Adipocyte (in vitro differentiated cells): ENCODE data around the gene SPG7.
"Not testable (repeated sequence)": the region's sequence is repeated elsewhere in the genome, so short reads cannot be mapped to it uniquely, and the experiment has no call there.

Source experiments
- DNase-seq: peaks from one replicate; pipeline ENCODE4 v3.0.0-alpha.2; 2015; ENCODE audit warnings: low read depth
- H3K27me3 ChIP-seq: replicated peaks from 2 replicates; pipeline ENCODE4 v1.7.0; 2013; ENCODE audit warnings: mild to moderate bottlenecking, low read length, moderate library complexity; ENCODE audit not compliant: control insufficient read depth, insufficient read depth
- H3K36me3 ChIP-seq: 2 replicates; pipeline ENCODE4 v1.7.0; 2013; ENCODE audit warnings: low read length, mild to moderate bottlenecking, moderate library complexity; ENCODE audit not compliant: control insufficient read depth, insufficient read depth, severe bottlenecking
- H3K4me1 ChIP-seq: 2 replicates; pipeline ENCODE4 v1.7.0; 2013; ENCODE audit warnings: mild to moderate bottlenecking, low read length, moderate library complexity; ENCODE audit not compliant: control insufficient read depth, insufficient read depth
- H3K4me3 ChIP-seq: 2 replicates; pipeline ENCODE4 v1.7.0; 2013; ENCODE audit warnings: mild to moderate bottlenecking, low read length, moderate library complexity
- H3K9ac ChIP-seq: 2 replicates; pipeline ENCODE4 v1.7.0; 2013; ENCODE audit warnings: mild to moderate bottlenecking, low read length, moderate library complexity
- H3K9me3 ChIP-seq: 2 replicates; pipeline ENCODE4 v1.7.0; 2013; ENCODE audit warnings: mild to moderate bottlenecking, low read length, moderate library complexity; ENCODE audit not compliant: control insufficient read depth

The SPG7 gene

GRCh38 chr16:89586218-89586617 is 78.0 kb downstream of the SPG7 start:
- no peak for DNase-seq
- H3K9ac ChIP-seq: no peak overlapping the region
- no peaks in the 10 kb centered on the region for H3K36me3 ChIP-seq
- H3K4me1 ChIP-seq: peaks cover 13% of the 10 kb centered on the region
- no peaks in the 10 kb centered on the region for H3K9me3 ChIP-seq
- H3K27me3 ChIP-seq: no peaks in the 10 kb centered on the region
- H3K4me3 ChIP-seq: no peak overlapping the region

- no peaks in the 10 kb centered on the region for H3K36me3 ChIP-seq
- H3K4me1 ChIP-seq: peaks cover 7% of the 10 kb centered on the region
- no peaks in the 10 kb centered on the region for H3K27me3 ChIP-seq
- no peak overlapping the region for H3K9ac ChIP-seq
- no peak overlapping the region for H3K4me3 ChIP-seq
- peak; percentile 27 for DNase-seq
- H3K9me3 ChIP-seq: no peaks in the 10 kb centered on the region
Observed at GRCh38 chr16:89586853-89587252, 78.7 kb downstream of the SPG7 start.

GRCh38 chr16:89587676-89588075 is 79.5 kb downstream of the SPG7 start:
- DNase-seq, H3K36me3 ChIP-seq, H3K4me1 ChIP-seq, H3K9ac ChIP-seq, H3K27me3 ChIP-seq, H3K4me3 ChIP-seq, H3K9me3 ChIP-seq: not testable (repeated sequence)

- Histone ChIP-seq H3K9ac (no peak overlapping the region), H3K27me3 (no peaks in the 10 kb centered on the region), H3K4me1 (no peaks in the 10 kb centered on the region), H3K9me3 (no peaks in the 10 kb centered on the region), H3K36me3 (no peaks in the 10 kb centered on the region), H3K4me3 (no peak overlapping the region)
- DNase-seq: no peak
Observed at GRCh38 chr16:89588413-89589109, 80.4 kb downstream of the SPG7 start.

GRCh38 chr16:89589241-89589926 is 81.2 kb downstream of the SPG7 start:
- no peaks in the 10 kb centered on the region for H3K36me3 ChIP-seq
- H3K4me1 ChIP-seq: no peaks in the 10 kb centered on the region
- no peaks in the 10 kb centered on the region for H3K27me3 ChIP-seq
- H3K4me3 ChIP-seq: no peak overlapping the region
- no peak for DNase-seq
- no peak overlapping the region for H3K9ac ChIP-seq
- no peaks in the 10 kb centered on the region for H3K9me3 ChIP-seq

- DNase-seq: no peak
- no peaks in the 10 kb centered on the region for H3K4me1 ChIP-seq
- no peak overlapping the region for H3K4me3 ChIP-seq
Observed at GRCh38 chr16:89593841-89594240, 85.6 kb downstream of the SPG7 start.

GRCh38 chr16:89595330-89596060 is 87.3 kb downstream of the SPG7 start:
- DNase-seq: no peak
- H3K9ac ChIP-seq: no peak overlapping the region
- no peaks in the 10 kb centered on the region for H3K4me1 ChIP-seq
- H3K9me3 ChIP-seq: no peaks in the 10 kb centered on the region
- H3K4me3 ChIP-seq: no peak overlapping the region
- H3K27me3 ChIP-seq: no peaks in the 10 kb centered on the region
- H3K36me3 ChIP-seq: no peaks in the 10 kb centered on the region

More at GRCh38 chr16:89593841-89594240, 85.6 kb downstream of the SPG7 start:
- no peak overlapping the region for H3K9ac ChIP-seq
- H3K9me3 ChIP-seq: no peaks in the 10 kb centered on the region
- no peaks in the 10 kb centered on the region for H3K36me3 ChIP-seq
- no peaks in the 10 kb centered on the region for H3K27me3 ChIP-seq

- Histone ChIP-seq H3K36me3 (no peaks in the 10 kb centered on the region), H3K9ac (no peak overlapping the region), H3K9me3 (no peaks in the 10 kb centered on the region), H3K27me3 (no peaks in the 10 kb centered on the region), H3K4me3 (no peak overlapping the region), H3K4me1 (peaks cover 4% of the 10 kb centered on the region)
- DNase-seq: no peak
Observed at GRCh38 chr16:89596061-89596689, 88.0 kb downstream of the SPG7 start.

GRCh38 chr16:89596957-89597649 is 88.9 kb downstream of the SPG7 start:
- no peak for DNase-seq
- H3K4me3 ChIP-seq: no peak overlapping the region
- H3K9me3 ChIP-seq: no peaks in the 10 kb centered on the region
- no peaks in the 10 kb centered on the region for H3K27me3 ChIP-seq
- H3K4me1 ChIP-seq: peaks cover 5% of the 10 kb centered on the region
- H3K36me3 ChIP-seq: no peaks in the 10 kb centered on the region
- H3K9ac ChIP-seq: no peak overlapping the region

GRCh38 chr16:89598199-89598598 is 90.0 kb downstream of the SPG7 start:
- no peak overlapping the region for H3K9ac ChIP-seq
- H3K36me3 ChIP-seq: no peaks in the 10 kb centered on the region
- H3K4me1 ChIP-seq: peaks cover 11% of the 10 kb centered on the region
- DNase-seq: peak; percentile 40
- no peak overlapping the region for H3K4me3 ChIP-seq
- H3K9me3 ChIP-seq: no peaks in the 10 kb centered on the region
- H3K27me3 ChIP-seq: no peaks in the 10 kb centered on the region
